Mucosa of gallbladder (tissue), 1 donor: ENCODE measurements around the gene TAOK1. TPM values are rescaled to one million over a fixed set of nuclear protein-coding genes. Genes with fewer than 3 reads are reported as not detected.
A peak's percentile ranks its signal among the peaks of the same experiment; 100 is the strongest.
"Not testable (repeated sequence)": the region's sequence is repeated elsewhere in the genome, so short reads cannot be mapped to it uniquely, and the experiment has no call there.

Source experiments
- DNase-seq: peaks from one replicate; pipeline ENCODE4 v3.0.0-alpha.2; 2020; ENCODE audit warnings: low spot score
- total RNA-seq: library from RNA; stranded (reverse); gene quantifications from one replicate; pipeline ENCODE4 v1.2.1, GENCODE V29; 2021
- donor health status: DM: no; HTN: no; CAD: no.

Gene TAOK1
- 62.5 TPM for total RNA-seq

DNA sequence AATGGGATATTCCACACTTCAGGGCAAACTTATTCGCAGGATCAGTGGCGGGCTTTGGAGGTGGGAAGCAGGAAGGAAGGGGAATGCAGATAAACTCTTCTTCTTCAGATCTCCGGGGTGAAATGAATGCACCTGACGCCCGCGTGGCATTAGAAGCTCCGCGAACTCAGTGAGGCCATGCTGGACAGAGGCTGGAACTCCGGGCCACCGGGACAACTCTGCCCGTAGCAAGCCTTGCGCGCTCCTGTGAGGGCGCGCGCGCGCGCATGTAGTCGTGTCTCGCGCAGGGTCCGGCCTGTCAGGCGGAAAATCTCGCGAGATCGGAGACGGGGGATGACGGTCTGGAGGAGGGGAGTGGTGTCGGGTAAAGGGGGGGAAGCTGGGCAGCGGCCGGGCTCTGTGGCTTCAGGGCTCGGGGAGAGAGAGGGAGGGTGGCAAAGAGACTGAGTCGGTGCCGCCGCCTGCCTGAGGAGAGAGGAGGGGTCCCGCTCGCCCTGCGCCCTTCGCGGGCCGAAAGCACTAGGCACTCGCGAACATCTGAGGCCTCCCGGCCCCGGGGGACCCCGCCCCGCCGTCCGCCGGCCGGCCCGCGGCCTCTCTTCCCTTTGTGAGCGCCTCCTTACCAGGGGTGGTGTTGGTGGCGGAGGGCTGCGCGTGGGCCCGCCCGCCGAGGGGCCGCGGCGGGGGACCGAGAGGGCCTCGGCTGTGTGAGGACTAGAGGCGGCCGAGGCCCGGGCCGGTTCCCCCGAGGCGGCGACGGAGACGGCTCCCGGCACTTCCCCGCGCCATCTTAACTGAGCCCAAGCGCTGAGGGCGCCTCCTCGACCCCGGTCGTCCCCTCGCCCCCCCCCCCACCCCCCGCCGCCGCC, at the start of gene TAOK1:
TSS of gene TAOK1 (plus strand) at position 382 of the 869 bp plus-strand sequence. CDS start 61,186 bp downstream, outside the sequence.
- peak; percentile 99 for DNase-seq

DNA sequence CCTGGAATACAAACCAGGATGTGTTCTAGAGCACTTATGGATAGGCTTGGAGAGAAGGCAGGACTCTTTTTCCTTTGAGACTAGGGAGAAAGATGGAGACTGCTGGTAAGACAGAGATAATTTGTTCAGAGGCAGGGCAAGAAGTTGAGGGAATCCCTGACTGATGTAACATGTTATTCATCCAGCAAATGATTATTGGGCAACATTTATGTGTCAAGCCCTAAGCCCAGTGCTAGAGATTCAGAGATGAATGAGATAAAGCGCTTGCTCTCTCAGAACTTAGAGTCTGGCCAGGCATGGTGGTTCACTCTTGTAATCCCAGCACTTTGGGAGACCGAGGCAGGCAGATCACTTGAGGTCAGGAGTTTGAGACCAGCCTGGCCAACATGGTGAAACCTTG, 48.4 kb upstream of the TAOK1 start:
- no peak for DNase-seq

DNA sequence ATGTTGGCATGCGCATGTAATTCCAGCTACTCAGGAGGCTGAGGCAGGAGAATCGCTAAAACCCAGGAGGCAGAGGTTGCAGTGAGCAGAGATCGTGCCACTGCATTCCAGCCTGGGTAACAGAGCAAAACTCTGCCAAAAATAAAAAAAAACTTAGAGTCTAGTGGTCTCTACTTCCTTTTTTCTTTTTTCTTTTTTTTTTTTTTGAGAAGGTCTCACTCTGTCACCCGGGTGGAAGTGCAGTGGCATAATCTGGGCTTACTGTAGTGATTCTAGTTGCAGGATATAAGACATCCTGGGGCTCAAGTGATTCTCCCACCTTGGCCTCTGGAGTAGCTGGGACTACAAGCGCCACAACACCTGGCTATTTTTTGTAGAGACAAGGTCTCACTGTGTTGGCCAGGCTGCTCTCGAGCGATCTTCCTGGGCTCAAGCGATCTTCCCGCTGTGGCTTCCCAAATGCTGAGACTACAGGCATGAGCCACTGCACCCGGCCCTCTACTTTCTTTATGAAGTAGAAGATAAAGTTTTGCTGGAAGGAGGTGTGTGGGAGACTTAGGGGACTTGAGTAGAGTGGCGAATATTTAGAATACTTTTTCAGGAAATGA, 47.9 kb upstream of the TAOK1 start:
- DNase-seq, result no peak

DNA sequence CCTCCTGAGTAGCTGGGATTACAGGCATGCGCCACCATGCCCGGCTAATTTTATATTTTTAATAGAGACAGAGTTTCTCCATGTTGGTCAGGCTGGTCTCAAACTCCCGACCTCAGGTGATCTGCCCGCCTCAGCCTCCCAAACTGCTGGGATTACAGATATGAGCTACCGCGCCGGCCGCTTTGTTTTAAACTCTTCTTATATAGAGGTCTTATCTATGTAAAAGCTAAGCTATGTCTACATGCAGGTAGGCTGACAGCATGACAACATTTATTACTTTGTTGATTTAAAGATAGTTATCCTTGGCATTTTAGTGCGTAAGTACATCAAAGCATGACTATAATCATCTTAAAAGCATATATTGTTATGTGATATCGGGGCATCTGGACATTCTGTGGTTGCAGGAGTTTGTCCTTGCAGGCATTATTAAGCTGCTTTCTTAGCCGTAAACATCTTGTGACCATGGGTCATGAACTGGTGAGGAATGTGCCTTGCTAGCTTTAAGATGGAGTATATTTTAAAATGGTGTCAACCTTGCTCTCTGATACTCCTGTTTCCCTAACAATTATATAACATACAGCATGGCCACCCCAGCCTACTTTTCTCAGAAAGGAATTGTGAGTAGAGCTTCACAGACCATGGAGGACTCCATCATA, 45.8 kb upstream of the TAOK1 start:
- DNase-seq, result no peak

DNA sequence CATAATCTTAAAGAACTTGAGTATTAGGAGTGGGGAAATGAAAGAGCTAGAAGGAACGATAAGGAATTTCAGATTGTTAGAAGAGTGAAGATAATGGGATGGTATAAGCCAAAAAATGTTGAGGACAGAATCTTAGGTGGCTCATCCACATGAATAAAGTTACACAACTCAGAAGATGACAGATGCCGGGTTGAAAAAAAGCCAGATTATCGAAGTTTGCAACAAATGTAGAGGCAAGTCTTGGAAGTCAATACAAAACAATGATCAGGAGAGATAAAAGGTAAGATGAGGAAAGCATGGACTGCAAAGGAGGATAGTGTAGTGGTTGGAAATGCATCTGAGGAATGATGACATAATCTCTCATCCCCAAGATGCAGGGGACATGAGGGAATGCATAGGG, 45.1 kb upstream of the TAOK1 start:
- no peak for DNase-seq

DNA sequence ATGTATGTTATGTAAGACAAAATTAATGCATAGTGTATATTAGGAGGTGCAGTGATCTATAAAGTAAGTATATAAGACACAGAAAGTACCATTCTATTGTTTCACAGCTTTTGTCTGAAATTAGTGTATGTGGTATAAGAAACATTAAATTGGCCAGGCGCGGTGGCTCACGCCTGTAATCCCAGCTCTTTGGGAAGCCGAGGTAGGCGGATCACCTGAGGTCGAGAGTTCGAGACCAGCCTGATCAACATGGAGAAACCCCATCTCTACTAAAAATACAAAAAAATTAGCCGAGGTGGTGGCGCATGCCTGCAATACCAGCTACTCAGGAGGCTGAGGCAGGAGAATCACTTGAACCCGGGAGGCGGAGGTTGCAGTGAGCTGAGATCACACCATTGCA, 44.7 kb upstream of the TAOK1 start:
- DNase-seq, result not testable (repeated sequence)

DNA sequence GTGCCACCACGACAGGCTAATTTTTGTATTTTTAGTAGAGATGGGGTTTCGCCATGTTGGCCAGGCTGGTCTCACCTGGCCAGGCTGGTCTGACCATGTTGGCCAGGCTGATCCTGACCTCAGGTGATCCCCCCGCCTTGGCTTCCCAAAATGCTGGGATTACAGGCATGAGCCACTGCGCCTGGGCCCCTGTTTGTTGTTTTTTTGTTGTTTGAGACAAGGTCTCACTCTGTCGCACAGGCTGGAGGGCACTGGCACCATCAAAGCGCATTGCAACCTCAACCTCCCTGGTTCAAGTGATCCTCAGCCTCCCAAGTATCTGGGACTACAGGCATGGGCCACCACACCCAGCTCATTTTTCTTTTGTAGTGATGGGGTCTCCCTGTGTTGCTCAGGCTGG, 43.7 kb upstream of the TAOK1 start:
- no peak for DNase-seq

DNA sequence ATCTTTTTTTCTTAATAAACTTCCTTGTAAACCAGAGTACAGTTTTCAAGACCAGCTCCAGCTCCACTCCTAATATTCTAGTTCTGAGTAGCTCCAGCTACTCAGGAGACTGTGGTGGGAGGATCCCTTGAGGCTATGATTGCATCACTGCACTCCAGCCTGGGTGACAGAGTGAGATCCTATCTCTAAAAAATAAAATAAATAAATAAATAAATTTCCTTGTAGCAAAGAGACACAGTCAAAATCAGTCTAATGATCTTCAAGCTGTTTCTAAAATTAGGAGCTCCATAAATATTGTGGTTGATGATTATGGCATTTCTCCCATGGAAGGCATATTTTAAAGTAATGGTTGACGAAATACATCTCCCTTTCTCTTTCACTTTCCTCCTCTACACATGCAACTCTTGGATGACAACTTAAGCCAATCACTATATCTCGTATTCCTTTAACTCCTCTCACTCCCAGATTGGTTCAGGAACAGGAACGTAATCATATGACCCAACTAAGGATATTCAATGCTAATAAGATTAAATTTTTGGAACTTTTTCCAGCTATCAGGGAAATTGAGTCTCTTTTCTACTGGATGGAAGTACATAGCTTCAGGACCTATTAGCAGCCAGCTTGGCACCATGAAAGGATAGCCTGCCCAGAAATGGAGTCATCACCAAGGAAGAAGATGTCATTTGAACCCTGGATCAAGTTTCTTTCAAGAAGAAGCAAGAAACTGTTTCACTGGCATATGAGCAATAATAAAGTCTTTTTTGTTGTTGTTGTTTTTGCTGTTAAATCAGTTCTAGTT, 42.1 kb upstream of the TAOK1 start:
- no peak for DNase-seq

DNA sequence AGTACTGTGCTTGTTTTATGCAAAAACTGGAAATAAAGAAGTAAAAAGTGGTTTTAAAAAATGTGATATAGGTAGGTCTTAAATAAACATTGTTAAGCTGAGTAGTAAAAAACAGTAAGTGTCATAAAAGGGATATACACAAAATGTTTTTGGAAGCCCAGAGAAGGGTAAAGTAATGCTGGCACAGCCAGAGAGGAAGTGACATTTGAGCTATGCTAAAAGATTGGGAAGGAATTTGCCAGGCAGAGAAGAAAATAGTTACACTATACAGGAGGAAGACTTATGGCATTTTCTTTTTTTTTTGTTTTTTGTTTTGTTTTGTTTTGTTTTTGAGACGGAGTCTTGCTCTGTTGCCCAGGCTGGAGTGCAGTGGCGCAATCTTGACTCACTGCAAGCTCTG, 40.8 kb upstream of the TAOK1 start:
- no peak for DNase-seq

DNA sequence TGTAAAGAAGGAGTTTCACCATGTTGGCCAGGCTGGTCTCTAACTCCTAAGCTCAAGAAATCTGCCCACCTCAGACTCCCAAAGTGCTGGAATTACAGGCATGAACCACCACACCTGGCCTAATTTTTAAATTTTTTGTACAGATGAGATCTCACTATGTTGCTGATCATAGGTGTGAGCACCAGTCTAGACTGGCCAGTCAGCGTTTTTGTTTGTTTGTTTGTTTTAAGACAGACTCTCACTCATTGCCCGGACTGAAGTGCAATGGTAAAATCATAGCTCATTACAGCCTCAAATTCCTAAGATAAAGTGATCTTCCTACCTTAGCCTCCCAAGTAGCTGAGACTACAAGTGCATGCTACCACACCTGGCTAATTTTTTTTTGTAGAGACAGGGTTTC, 38.0 kb upstream of the TAOK1 start:
- DNase-seq, result no peak

DNA sequence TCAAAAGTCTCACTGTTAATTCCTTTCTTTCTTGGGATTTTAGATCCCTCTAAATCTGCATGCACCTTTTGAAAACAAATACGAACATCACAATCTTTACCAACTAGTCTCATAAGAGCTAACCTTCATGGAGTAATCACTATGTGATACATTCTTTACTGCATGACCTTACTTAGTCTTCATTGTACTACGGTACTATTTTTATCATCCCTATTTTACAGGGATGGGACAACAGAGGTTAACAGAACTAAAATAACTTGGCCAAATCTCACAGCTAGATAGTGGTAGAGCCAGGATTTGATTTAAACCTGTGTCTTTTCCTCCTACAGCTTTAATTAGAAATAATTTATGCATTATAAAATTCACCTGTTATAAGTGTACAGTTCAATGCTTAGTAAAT, 32.9 kb upstream of the TAOK1 start:
- DNase-seq, result no peak

DNA sequence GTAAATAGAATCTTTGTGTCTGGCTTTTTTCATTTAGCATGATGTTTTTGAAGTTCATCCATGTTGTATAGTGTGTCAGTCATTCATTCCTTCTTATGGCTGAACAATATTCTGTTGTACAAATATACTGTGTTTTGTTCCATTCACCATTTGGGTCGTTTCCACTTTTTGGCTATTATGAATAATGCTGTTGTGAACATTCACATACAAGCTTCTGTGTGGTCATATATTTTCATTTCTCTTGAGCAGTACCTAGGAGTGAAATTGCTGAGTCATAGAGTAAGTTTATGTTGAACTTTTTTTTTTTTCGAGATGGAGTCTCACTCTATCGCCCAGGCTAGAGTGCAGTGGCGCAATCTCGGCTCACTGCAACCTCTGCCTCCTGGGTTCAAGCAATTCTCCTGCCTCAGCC, 32.3 kb upstream of the TAOK1 start:
- no peak for DNase-seq

DNA sequence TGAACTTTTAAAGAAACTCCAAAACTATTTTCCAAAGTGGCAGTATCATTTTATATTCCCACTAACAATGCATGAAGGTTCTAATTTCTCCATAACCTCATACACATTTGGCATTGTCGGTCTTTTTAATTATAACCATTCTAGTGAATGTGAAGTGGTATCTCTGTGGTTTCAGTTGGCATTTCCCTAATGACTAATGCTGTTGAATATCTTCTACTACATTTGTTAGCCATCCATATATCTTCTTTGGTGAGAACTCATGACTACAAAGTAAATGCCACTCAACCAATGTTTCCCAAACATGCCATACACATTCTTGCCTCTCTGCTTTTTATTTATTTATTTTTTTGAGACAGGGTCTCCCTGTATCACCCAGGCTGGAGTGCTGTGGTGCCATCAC, 31.7 kb upstream of the TAOK1 start:
- no peak for DNase-seq

DNA sequence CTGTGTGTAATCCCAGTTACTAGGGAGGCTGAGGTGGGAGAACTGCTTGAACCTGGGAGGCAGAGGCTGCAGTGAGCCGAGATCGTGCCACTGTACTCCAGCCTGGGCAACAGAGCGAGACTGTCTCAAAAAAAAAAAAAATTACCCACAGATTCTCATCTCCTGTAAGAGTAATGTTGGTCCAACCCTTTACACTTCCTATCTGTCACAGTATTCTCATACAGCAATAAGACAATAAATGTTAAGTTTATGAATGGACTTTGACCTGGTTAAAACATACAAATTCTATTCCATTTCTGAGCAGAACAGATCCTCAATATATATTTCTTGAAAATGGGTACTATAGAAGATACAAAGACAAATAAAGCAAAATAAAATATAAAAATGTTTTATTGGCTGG, 30.4 kb upstream of the TAOK1 start:
- DNase-seq, result no peak

DNA sequence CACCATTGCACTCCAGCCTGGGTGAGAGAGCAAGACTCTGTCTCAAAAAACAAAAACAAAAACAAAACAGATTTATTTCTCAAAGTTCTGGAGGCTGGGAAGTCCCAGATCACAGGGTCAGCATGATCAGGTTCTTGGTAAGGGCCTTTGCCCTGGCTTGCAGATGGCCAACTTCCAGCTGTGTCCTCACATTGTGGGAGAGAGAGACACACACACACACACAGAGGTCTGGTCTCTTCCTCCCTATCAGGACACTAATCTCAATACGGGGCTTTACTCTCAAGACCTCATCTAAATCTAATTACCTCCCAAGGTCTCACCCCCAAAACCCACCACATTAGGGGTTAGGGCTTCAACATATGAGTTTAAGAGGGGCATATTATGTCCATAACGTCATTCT, 26.4 kb upstream of the TAOK1 start:
- DNase-seq, result no peak

DNA sequence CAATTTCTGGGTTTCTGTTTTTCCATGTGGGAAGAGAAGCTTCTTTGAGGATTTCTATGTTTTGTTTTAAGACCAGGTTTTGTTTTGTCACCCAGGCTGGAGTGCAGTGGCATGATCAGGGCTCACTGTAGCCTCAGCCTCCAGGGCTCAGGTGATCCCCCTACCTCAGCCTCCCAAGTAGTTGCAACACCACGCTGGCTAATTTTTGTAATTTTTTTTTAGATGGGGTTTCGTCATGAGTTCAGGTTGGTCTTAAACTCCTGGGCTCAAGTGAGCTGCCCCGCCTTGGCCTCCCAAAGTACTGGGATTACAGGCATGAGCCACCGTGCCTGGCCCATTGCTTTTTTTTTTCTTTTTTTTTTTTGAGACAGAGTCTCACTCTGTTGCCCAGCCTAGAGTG, 25.5 kb upstream of the TAOK1 start:
- DNase-seq, result no peak

DNA sequence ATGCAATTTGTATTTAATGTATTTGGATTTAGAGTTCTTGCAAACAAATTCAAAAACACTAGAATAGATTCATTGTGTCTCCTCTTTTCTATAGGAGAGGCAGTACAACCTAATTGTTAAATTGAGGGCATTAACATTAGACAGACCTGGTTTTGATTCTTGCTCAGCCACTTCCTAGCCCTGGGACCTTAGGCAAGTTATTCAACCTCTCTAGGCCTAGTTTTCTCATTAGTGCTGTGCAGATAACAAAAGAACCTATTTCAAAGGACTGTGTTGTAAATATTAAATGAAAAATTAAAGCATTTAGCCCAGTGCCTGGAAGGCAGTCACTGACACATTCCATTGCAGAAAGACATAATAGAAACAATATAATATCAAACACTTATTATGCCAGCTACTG, 22.0 kb upstream of the TAOK1 start:
- DNase-seq, result no peak

DNA sequence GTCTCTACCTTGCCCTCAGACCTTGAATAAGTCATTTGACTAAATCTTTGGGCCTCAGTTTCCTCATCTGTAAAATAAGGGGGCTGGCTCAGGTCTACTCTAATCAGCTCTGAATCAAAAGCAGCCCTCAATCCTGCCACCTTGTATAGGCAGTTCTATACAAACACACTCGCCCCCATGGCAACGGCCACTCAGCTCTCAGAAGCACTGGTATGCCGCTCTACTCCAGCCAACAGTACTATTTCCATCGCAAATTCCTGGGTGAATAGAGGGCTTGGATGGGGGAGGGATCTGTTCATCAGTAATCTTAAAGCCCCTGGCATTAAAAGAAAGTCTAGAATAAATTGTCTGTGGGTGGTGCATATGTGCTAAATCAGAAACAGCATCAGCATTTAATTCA, 21.2 kb upstream of the TAOK1 start:
- no peak for DNase-seq

DNA sequence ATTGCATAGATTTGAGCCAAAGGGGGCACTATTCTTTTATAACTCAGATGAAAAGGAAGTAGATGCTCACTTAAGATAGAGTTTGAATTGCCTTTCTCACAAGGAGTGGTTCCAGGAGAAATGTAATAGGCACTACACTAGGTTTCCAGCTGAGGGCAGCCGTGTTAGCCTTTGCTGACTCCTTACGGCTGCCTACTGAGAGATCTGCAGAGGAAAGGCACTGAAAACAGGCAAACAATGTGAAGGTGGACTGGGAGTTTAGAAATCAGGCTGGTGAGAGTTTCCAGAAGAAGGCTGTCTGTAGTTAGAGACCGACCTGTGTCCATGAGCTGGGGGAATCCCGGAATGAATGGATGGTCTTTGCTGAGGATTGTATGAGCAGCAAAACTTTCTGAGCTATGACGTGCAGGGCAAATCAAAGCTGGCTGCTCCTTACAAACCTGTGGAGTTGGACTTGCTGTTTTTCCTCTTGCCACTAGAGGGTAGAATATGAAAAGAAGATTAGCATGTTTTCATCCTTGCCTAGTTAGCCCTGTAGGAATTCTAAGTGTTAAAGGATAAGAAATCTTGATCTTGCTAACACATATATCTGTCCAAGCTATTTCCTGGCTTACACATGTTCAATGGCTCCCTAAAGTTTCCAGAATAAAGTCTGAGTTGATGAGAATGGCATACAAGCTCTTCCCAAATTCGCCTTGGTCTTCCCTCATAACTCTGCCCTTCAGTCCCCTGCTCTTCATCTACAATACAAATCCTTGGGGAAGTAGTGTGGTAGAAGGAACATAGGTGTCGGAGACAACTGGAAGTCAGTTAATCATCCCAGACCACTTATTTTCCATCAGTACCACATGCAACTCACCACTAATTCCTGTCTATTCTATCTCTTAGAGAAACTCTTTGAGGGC, 20.1 kb upstream of the TAOK1 start:
- DNase-seq, result peak; percentile 66

DNA sequence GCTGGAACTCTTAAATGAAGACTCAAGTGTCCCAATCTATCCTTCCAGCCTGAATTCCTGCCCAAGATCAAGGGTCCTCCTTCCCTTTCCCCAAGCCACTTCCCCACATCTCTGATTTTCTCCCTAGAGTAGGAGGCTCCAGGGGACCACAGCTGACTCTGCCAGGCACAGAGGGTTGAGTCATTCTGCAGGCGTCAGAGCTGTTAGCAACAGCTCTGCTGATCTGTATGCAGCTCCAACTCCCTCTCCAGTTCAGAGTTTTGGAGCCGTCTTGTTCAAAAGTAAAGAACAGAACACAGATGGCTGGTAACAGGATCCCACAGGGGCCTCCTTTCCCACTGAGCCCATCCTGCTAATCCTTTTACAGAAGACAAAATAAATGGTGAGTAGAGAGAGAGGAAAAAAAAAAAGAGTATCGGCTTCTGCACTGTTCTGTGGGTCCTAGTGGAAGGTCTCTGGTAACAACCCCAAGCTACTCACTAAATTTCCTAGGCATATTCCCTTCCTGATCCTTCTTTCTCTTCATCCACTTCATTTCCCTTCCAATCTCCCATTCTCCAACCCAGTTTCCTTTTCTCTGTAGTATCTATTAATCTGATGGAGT, 13.4 kb upstream of the TAOK1 start:
- DNase-seq, result peak; percentile 50

DNA sequence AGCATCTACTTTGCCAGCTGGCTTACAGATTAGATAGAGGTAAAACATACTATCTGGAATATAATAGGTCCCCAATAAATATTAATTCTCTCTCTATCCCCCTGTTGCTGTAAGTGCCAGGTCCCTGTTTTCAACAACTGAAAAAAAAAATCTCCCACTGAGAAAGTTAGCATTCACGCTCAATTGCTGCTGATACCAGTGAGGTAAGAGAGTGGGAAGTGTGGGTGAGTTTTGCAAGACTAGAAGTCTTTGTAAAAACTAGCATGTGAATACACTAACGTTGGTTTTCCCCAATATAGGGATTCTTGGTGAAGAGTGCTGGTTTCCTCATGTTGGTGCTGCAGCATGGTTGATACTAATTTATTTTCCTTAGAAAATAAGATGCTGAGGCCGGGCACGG, 11.7 kb upstream of the TAOK1 start:
- no peak for DNase-seq
